Right lobe of liver (tissue), 4 donors: ENCODE data around the gene TRIP10.

Experiments used
- POLR2A ChIP-seq: fragments of 450-650 bp; IDR thresholded peaks from one replicate; pipeline ENCODE4 v1.6.1; 2017; ENCODE audit warnings: antibody characterized with exemption, mild to moderate bottlenecking
- TF ChIP-seq, protein P1 (sequence below), 4 donors: fragments of 200-600 bp in 3 of 4; fragments of 450-650 bp in 1 of 4; IDR thresholded peaks; one replicate each; pipeline versions ENCODE4 v1.5.1 to v1.8.0; 2016 to 2022; ENCODE audit warnings: antibody characterized with exemption in 4 of 4, mild to moderate bottlenecking in 2 of 4
- donor health status: DM: no; HTN: no; CAD: no.
- donor health status: DM: no; HTN: no; CAD: no.
- donor health status: DM: no; HTN: yes; CAD: no.

- TF ChIP-seq, protein P1, sequence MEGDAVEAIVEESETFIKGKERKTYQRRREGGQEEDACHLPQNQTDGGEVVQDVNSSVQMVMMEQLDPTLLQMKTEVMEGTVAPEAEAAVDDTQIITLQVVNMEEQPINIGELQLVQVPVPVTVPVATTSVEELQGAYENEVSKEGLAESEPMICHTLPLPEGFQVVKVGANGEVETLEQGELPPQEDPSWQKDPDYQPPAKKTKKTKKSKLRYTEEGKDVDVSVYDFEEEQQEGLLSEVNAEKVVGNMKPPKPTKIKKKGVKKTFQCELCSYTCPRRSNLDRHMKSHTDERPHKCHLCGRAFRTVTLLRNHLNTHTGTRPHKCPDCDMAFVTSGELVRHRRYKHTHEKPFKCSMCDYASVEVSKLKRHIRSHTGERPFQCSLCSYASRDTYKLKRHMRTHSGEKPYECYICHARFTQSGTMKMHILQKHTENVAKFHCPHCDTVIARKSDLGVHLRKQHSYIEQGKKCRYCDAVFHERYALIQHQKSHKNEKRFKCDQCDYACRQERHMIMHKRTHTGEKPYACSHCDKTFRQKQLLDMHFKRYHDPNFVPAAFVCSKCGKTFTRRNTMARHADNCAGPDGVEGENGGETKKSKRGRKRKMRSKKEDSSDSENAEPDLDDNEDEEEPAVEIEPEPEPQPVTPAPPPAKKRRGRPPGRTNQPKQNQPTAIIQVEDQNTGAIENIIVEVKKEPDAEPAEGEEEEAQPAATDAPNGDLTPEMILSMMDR (IDR thresholded peaks at IDR 0.05): no peak
- peak; percentile 39 for TF ChIP-seq POLR2A
Observed at GRCh38 chr19:6739390-6739882, at the start of gene TRIP10.
